ENCODE measurements around the gene LRBA.

GRCh38 chr4:150379454-150379853 lies 635.6 kb downstream of the LRBA start:
- TF ChIP-seq EZH2 (IDR thresholded peaks at IDR 0.05; ENCODE audit: borderline replicate concordance, low read depth, low read length, severe bottlenecking) (no peak), CTCF (IDR thresholded peaks at IDR 0.05; ENCODE audit: extremely low read depth in 1 of 2, insufficient read depth in 1 of 2, low read depth in 1 of 2, low read length in 2 of 2) (no peak), MAX (IDR thresholded peaks at IDR 0.05; ENCODE audit: insufficient read depth, insufficient read length) (no peak), POLR2A (IDR thresholded peaks at IDR 0.05; ENCODE audit: low read depth, low read length) (no peak), POLR2AphosphoS5 (IDR thresholded peaks at IDR 0.05; ENCODE audit: insufficient read depth, low read depth, low read length) (peak; percentile 58)
